Effector memory CD8-positive, alpha-beta T cell (primary cell): ENCODE data around the gene SYNM.

ENCODE experiments used
- ATAC-seq: fragments of 150-1000 bp; cut with Tn5 transposase; replicated peaks from 2 replicates; pipeline ENCODE4 v1.10.0; 2021; ENCODE audit warnings: mild to moderate bottlenecking, moderate library complexity
- DNase-seq, 3 experiments: peaks; one replicate each; pipeline ENCODE4 v3.0.0; 2021
- H3K27ac Mint-ChIP-seq, 2 donors: one replicate each; pipeline ENCODE4 v1.8.0; 2022; ENCODE audit warnings: mild to moderate bottlenecking in 2 of 2, mixed read lengths in 2 of 2, moderate library complexity in 2 of 2
- H3K27me3 Mint-ChIP-seq, 2 donors: one replicate each; pipeline ENCODE4 v1.8.0; 2022; ENCODE audit warnings: mixed read lengths in 2 of 2
- H3K36me3 Mint-ChIP-seq: one replicate; pipeline ENCODE4 v1.8.0; 2022; ENCODE audit warnings: mild to moderate bottlenecking, moderate library complexity, mixed read lengths; ENCODE audit not compliant: insufficient read depth
- H3K4me1 Mint-ChIP-seq, 2 donors: one replicate each; pipeline ENCODE4 v1.8.0; 2022; ENCODE audit warnings: low read depth in 2 of 2, mixed read lengths in 2 of 2
- H3K4me3 Mint-ChIP-seq, 2 donors: one replicate each; pipeline ENCODE4 v1.8.0; 2022; ENCODE audit warnings: mild to moderate bottlenecking in 2 of 2, mixed read lengths in 2 of 2, moderate library complexity in 2 of 2
- H3K9me3 Mint-ChIP-seq, 2 donors: one replicate each; pipeline ENCODE4 v1.8.0; 2022; ENCODE audit warnings: mixed read lengths in 2 of 2

The SYNM gene

GRCh38 chr15:99126930-99127329 is 22.1 kb downstream of the SYNM start:
- ATAC-seq = no peak
- Mint-ChIP-seq H3K27ac (no peak overlapping the region), H3K27me3 (peaks cover 0 to 16% of the 10 kb centered on the region in 2 donors), H3K4me1 (peaks cover 0 to 5% of the 10 kb centered on the region in 2 donors), H3K9me3 (no peaks in the 10 kb centered on the region), H3K4me3 (no peak overlapping the region), H3K36me3 (peaks cover 35% of the 10 kb centered on the region)
- DNase-seq = no peak

- Mint-ChIP-seq H3K9me3 (no peaks in the 10 kb centered on the region), H3K4me1 (peaks cover 0 to 5% of the 10 kb centered on the region in 2 donors), H3K27ac (peak overlapping the region in 1 of 2 donors; percentile 25), H3K4me3 (no peak overlapping the region), H3K36me3 (peaks cover 38% of the 10 kb centered on the region), H3K27me3 (peaks cover 0 to 16% of the 10 kb centered on the region in 2 donors)
- no peak for DNase-seq
- ATAC-seq = no peak
Measured at GRCh38 chr15:99127773-99128172, 22.9 kb downstream of the SYNM start.

GRCh38 chr15:99128411-99128810 is 23.5 kb downstream of the SYNM start:
- DNase-seq (no peak), ATAC-seq (no peak)
- Mint-ChIP-seq H3K36me3 (peaks cover 38% of the 10 kb centered on the region), H3K9me3 (no peaks in the 10 kb centered on the region), H3K27ac (no peak overlapping the region), H3K4me3 (no peak overlapping the region), H3K4me1 (peaks cover 0 to 5% of the 10 kb centered on the region in 2 donors), H3K27me3 (peaks cover 0 to 16% of the 10 kb centered on the region in 2 donors)

- Mint-ChIP-seq H3K27me3 (peaks cover 0 to 16% of the 10 kb centered on the region in 2 donors), H3K9me3 (no peaks in the 10 kb centered on the region), H3K4me1 (peaks cover 0 to 6% of the 10 kb centered on the region in 2 donors), H3K27ac (no peak overlapping the region), H3K4me3 (no peak overlapping the region), H3K36me3 (peaks cover 38% of the 10 kb centered on the region)
- ATAC-seq (no peak), DNase-seq (no peak)
Measured at GRCh38 chr15:99129644-99130043, 24.8 kb downstream of the SYNM start.

GRCh38 chr15:99130314-99130713 is 25.4 kb downstream of the SYNM start:
- no peak overlapping the region for H3K27ac Mint-ChIP-seq
- no peak overlapping the region for H3K4me3 Mint-ChIP-seq
- peaks cover 38% of the 10 kb centered on the region for H3K36me3 Mint-ChIP-seq
- no peak for DNase-seq
- H3K9me3 Mint-ChIP-seq = no peaks in the 10 kb centered on the region
- no peak for ATAC-seq
- peaks cover 0 to 16% of the 10 kb centered on the region in 2 donors for H3K27me3 Mint-ChIP-seq
- H3K4me1 Mint-ChIP-seq = peaks cover 0 to 6% of the 10 kb centered on the region in 2 donors

- Mint-ChIP-seq H3K4me3 (no peak overlapping the region), H3K27ac (no peak overlapping the region), H3K27me3 (peaks cover 0 to 16% of the 10 kb centered on the region in 2 donors), H3K36me3 (peaks cover 38% of the 10 kb centered on the region), H3K4me1 (peaks cover 0 to 6% of the 10 kb centered on the region in 2 donors), H3K9me3 (no peaks in the 10 kb centered on the region)
- no peak for ATAC-seq
- no peak for DNase-seq
Measured at GRCh38 chr15:99130765-99131440, 26.0 kb downstream of the SYNM start.

- Mint-ChIP-seq H3K4me3 (no peak overlapping the region), H3K36me3 (peaks cover 41% of the 10 kb centered on the region), H3K9me3 (no peaks in the 10 kb centered on the region), H3K27ac (no peak overlapping the region), H3K4me1 (peaks cover 0 to 6% of the 10 kb centered on the region in 2 donors), H3K27me3 (peaks cover 0 to 12% of the 10 kb centered on the region in 2 donors)
- no peak for DNase-seq
- ATAC-seq = no peak
Measured at GRCh38 chr15:99131441-99132023, 26.7 kb downstream of the SYNM start.

- Mint-ChIP-seq H3K4me3 (no peak overlapping the region), H3K27me3 (peaks cover 0 to 10% of the 10 kb centered on the region in 2 donors), H3K27ac (no peak overlapping the region), H3K36me3 (peaks cover 42% of the 10 kb centered on the region), H3K4me1 (peaks cover 0 to 6% of the 10 kb centered on the region in 2 donors), H3K9me3 (no peaks in the 10 kb centered on the region)
- no peak for DNase-seq
- ATAC-seq = no peak
Measured at GRCh38 chr15:99132122-99132521, 27.2 kb downstream of the SYNM start.

- no peak for ATAC-seq
- H3K36me3 Mint-ChIP-seq = peaks cover 44% of the 10 kb centered on the region
Measured at GRCh38 chr15:99132634-99133287, 27.9 kb downstream of the SYNM start.

GRCh38 chr15:99134317-99134821 is 29.5 kb downstream of the SYNM start:
- Mint-ChIP-seq H3K4me3 (no peak overlapping the region), H3K27ac (peak overlapping the region in 1 of 2 donors; percentile 53), H3K4me1 (peaks cover 0 to 6% of the 10 kb centered on the region in 2 donors), H3K36me3 (peaks cover 34% of the 10 kb centered on the region), H3K9me3 (no peaks in the 10 kb centered on the region), H3K27me3 (peaks cover 0 to 10% of the 10 kb centered on the region in 2 donors)
- ATAC-seq (no peak), DNase-seq (no peak)

More at GRCh38 chr15:99132634-99133287, 27.9 kb downstream of the SYNM start:
- H3K27me3 Mint-ChIP-seq = peaks cover 0 to 10% of the 10 kb centered on the region in 2 donors
- H3K4me3 Mint-ChIP-seq = no peak overlapping the region
- peaks cover 0 to 6% of the 10 kb centered on the region in 2 donors for H3K4me1 Mint-ChIP-seq
- no peaks in the 10 kb centered on the region for H3K9me3 Mint-ChIP-seq
- DNase-seq = no peak
- H3K27ac Mint-ChIP-seq = no peak overlapping the region

GRCh38 chr15:99135194-99135593 is 30.3 kb downstream of the SYNM start:
- Mint-ChIP-seq H3K27ac (peak overlapping the region in 1 of 2 donors; percentile 53), H3K9me3 (no peaks in the 10 kb centered on the region), H3K36me3 (peaks cover 29% of the 10 kb centered on the region), H3K27me3 (peaks cover 0 to 3% of the 10 kb centered on the region in 2 donors), H3K4me1 (peaks cover 0 to 2% of the 10 kb centered on the region in 2 donors), H3K4me3 (no peak overlapping the region)
- DNase-seq (no peak), ATAC-seq (no peak)

GRCh38 chr15:99137111-99137546 is 32.2 kb downstream of the SYNM start:
- no peaks in the 10 kb centered on the region for H3K27me3 Mint-ChIP-seq
- H3K36me3 Mint-ChIP-seq = peaks cover 16% of the 10 kb centered on the region
- peaks cover 0 to 2% of the 10 kb centered on the region in 2 donors for H3K4me1 Mint-ChIP-seq
- no peak for DNase-seq
- ATAC-seq = no peak
- H3K27ac Mint-ChIP-seq = peak overlapping the region in 1 of 2 donors; percentile 55
- H3K4me3 Mint-ChIP-seq = no peak overlapping the region
- no peaks in the 10 kb centered on the region for H3K9me3 Mint-ChIP-seq

GRCh38 chr15:99137877-99138276 is 33.0 kb downstream of the SYNM start:
- Mint-ChIP-seq H3K4me1 (peaks cover 0 to 2% of the 10 kb centered on the region in 2 donors), H3K27ac (peak overlapping the region in 1 of 2 donors; percentile 55), H3K4me3 (no peak overlapping the region), H3K9me3 (no peaks in the 10 kb centered on the region), H3K27me3 (no peaks in the 10 kb centered on the region), H3K36me3 (peaks cover 12% of the 10 kb centered on the region)
- ATAC-seq = no peak
- DNase-seq = no peak
